Right cardiac atrium (tissue), 5 donors: ENCODE data around the gene TSPAN5. TPM values are rescaled to one million over a fixed set of nuclear protein-coding genes. Genes with fewer than 3 reads are reported as not detected.
"Not testable (repeated sequence)": the region's sequence is repeated elsewhere in the genome, so short reads cannot be mapped to it uniquely, and the experiment has no call there.

Source experiments
- ATAC-seq, 2 donors: fragments of 200-7000 bp; cut with Tn5 transposase; one replicate each; pipeline versions ENCODE4 v1.8.0 to v1.9.1; 2020; ENCODE audit warnings: moderate library complexity in 2 of 2, mild to moderate bottlenecking in 1 of 2
- DNase-seq, 3 donors: peaks; one replicate each; pipeline ENCODE4 v3.0.0-alpha.2; 2020
- H3K27ac ChIP-seq: one replicate; pipeline ENCODE4 v1.5.1; 2013; ENCODE audit warnings: mild to moderate bottlenecking, low read length, control low read depth, moderate library complexity
- H3K27me3 ChIP-seq: one replicate; pipeline ENCODE4 v1.6.1; 2013; ENCODE audit not compliant: control insufficient read depth, insufficient read depth
- H3K4me1 ChIP-seq: one replicate; pipeline ENCODE4 v1.6.1; 2013; ENCODE audit warnings: low read length; ENCODE audit not compliant: control insufficient read depth, insufficient read depth
- H3K4me3 ChIP-seq: one replicate; pipeline ENCODE4 v1.5.1; 2013; ENCODE audit warnings: low read length, control low read depth
- H3K9me3 ChIP-seq: one replicate; pipeline ENCODE4 v1.6.1; 2013; ENCODE audit warnings: low read length; ENCODE audit not compliant: control insufficient read depth
- WGBS: extraction: QIAGEN DNeasy Blood & Tissue Kit; methylation state at CpG from one replicate; pipeline ENCODE4 v1.1.7; 2013; 5-methylcytosine and 5-hydroxymethylcytosine counted together
- intact Hi-C, 4 donors: fragments of 100-400 bp; cut with DNase I; formaldehyde crosslinking; loops; one replicate each; pipeline versions ENCODE4 v1.11.0 to v1.14.0; 2022 to 2023
- polyA plus RNA-seq: library from polyadenylated mRNA; stranded (reverse); fragments of 200-250 nt; gene quantifications from one replicate; pipeline ENCODE4 v1.2.3, GENCODE V29; 2013
- total RNA-seq, 4 donors: library from RNA; stranded (reverse); fragmentation: NEBNext Ultra II Directional; extraction: Animal tissue kit (Norgen Biotek cat#: 25700); gene quantifications; one replicate each; pipeline ENCODE4 v1.2.1, GENCODE V29; 2021
- donor health status: healthy with polysubstance abuse.
- donor health status: DM: no; HTN: yes; CAD: no.
- donor health status: DM: no; HTN: no; CAD: no.
- donor health status: DM: no; HTN: yes; CAD: no; lungs with severe emphysema.
- donor health status: DM: yes; HTN: yes; CAD: no.

Gene TSPAN5
- total and polyA plus RNA-seq, 5 donors, result 1.2 to 2.5 (median 2.1) TPM

- H3K27ac ChIP-seq, result no peak overlapping the region
- DNase-seq (no peak), ATAC-seq (no peak)
- peaks cover 2% of the 10 kb centered on the region for H3K4me1 ChIP-seq
- no peak overlapping the region for H3K4me3 ChIP-seq
- no peaks in the 10 kb centered on the region for H3K27me3 ChIP-seq
- 98% methylated on average over 2 of the region's 2 CpGs for WGBS
- no peaks in the 10 kb centered on the region for H3K9me3 ChIP-seq
- intact Hi-C loops, result no loop called here
Observed at GRCh38 chr4:98542011-98542410, 116.4 kb downstream of the TSPAN5 start.

GRCh38 chr4:98540803-98541202, 117.6 kb downstream of the TSPAN5 start:
- DNase-seq (no peak), ATAC-seq (no peak)
- H3K9me3 ChIP-seq, result no peaks in the 10 kb centered on the region
- H3K27me3 ChIP-seq, result no peaks in the 10 kb centered on the region
- H3K4me1 ChIP-seq, result no peaks in the 10 kb centered on the region
- 78% methylated on average over 4 of the region's 4 CpGs for WGBS
- H3K27ac ChIP-seq, result no peak overlapping the region
- no peak overlapping the region for H3K4me3 ChIP-seq
- intact Hi-C loops, result no loop called here

- intact Hi-C loops, result no loop called here
- DNase-seq (no peak), ATAC-seq (no peak)
- 96% methylated on average over 5 of the region's 5 CpGs for WGBS
- Histone ChIP-seq H3K4me3 (no peak overlapping the region), H3K9me3 (no peaks in the 10 kb centered on the region), H3K27me3 (no peaks in the 10 kb centered on the region), H3K27ac (no peak overlapping the region), H3K4me1 (no peaks in the 10 kb centered on the region)
Observed at GRCh38 chr4:98539741-98540140, 118.7 kb downstream of the TSPAN5 start.

GRCh38 chr4:98539299-98539698, 119.1 kb downstream of the TSPAN5 start:
- DNase-seq, result no peak
- WGBS, result 94% methylated on average over 1 of the region's 1 CpG
- no peak for ATAC-seq
- Histone ChIP-seq H3K27ac (no peak overlapping the region), H3K4me3 (no peak overlapping the region), H3K9me3 (no peaks in the 10 kb centered on the region), H3K27me3 (no peaks in the 10 kb centered on the region), H3K4me1 (no peaks in the 10 kb centered on the region)
- intact Hi-C loops, result no loop called here

GRCh38 chr4:98536631-98537030, 121.8 kb downstream of the TSPAN5 start:
- Histone ChIP-seq H3K27me3 (no peaks in the 10 kb centered on the region), H3K4me1 (no peaks in the 10 kb centered on the region), H3K4me3 (no peak overlapping the region), H3K27ac (no peak overlapping the region), H3K9me3 (no peaks in the 10 kb centered on the region)
- WGBS, result 96% methylated on average over 11 of the region's 11 CpGs
- DNase-seq (no peak), ATAC-seq (no peak)
- intact Hi-C loops, result no loop called here

- intact Hi-C loops, result not testable (repeated sequence)
Observed at GRCh38 chr4:98534146-98534545, 124.3 kb downstream of the TSPAN5 start.

GRCh38 chr4:98530572-98530971, 127.8 kb downstream of the TSPAN5 start:
- Histone ChIP-seq H3K4me1 (no peaks in the 10 kb centered on the region), H3K9me3 (no peaks in the 10 kb centered on the region), H3K27ac (no peak overlapping the region), H3K27me3 (no peaks in the 10 kb centered on the region), H3K4me3 (no peak overlapping the region)
- DNase-seq (no peak), ATAC-seq (no peak)
- intact Hi-C loops, result no loop called here
- 96% methylated on average over 3 of the region's 3 CpGs for WGBS

More at GRCh38 chr4:98534146-98534545, 124.3 kb downstream of the TSPAN5 start:
- not testable (repeated sequence) for ATAC-seq, H3K9me3 ChIP-seq, H3K4me3 ChIP-seq, H3K4me1 ChIP-seq, DNase-seq, H3K27ac ChIP-seq, H3K27me3 ChIP-seq
- WGBS, result 91% methylated on average over 2 of the region's 2 CpGs

GRCh38 chr4:98529970-98530569, 128.3 kb downstream of the TSPAN5 start:
- DNase-seq, result no peak
- no peaks in the 10 kb centered on the region for H3K4me1 ChIP-seq
- no peaks in the 10 kb centered on the region for H3K27me3 ChIP-seq
- ATAC-seq, result no peak
- H3K4me3 ChIP-seq, result no peak overlapping the region
- no peak overlapping the region for H3K27ac ChIP-seq
- intact Hi-C loops, result no loop called here
- WGBS, result 76% methylated on average over 2 of the region's 2 CpGs
- no peaks in the 10 kb centered on the region for H3K9me3 ChIP-seq

GRCh38 chr4:98528882-98529281, 129.5 kb downstream of the TSPAN5 start:
- no peak for ATAC-seq
- 94% methylated on average over 3 of the region's 3 CpGs for WGBS
- intact Hi-C loops, result no loop called here

GRCh38 chr4:98527534-98528269, 130.7 kb downstream of the TSPAN5 start:
- Histone ChIP-seq H3K27me3 (no peaks in the 10 kb centered on the region), H3K4me1 (no peaks in the 10 kb centered on the region), H3K9me3 (no peaks in the 10 kb centered on the region), H3K4me3 (no peak overlapping the region), H3K27ac (no peak overlapping the region)
- ATAC-seq, result no peak
- intact Hi-C loops, result no loop called here
- 51% methylated on average over 9 of the region's 9 CpGs for WGBS
- no peak for DNase-seq

More at GRCh38 chr4:98528882-98529281, 129.5 kb downstream of the TSPAN5 start:
- no peak overlapping the region for H3K4me3 ChIP-seq
- no peaks in the 10 kb centered on the region for H3K9me3 ChIP-seq
- H3K27me3 ChIP-seq, result no peaks in the 10 kb centered on the region
- DNase-seq, result no peak
- no peak overlapping the region for H3K27ac ChIP-seq
- H3K4me1 ChIP-seq, result no peaks in the 10 kb centered on the region

- DNase-seq (no peak), ATAC-seq (no peak)
- H3K9me3 ChIP-seq, result no peaks in the 10 kb centered on the region
- no peak overlapping the region for H3K27ac ChIP-seq
- intact Hi-C loops, result no loop called here
- no peak overlapping the region for H3K4me3 ChIP-seq
- no peaks in the 10 kb centered on the region for H3K4me1 ChIP-seq
- H3K27me3 ChIP-seq, result no peaks in the 10 kb centered on the region
- 69% methylated on average over 4 of the region's 4 CpGs for WGBS
Observed at GRCh38 chr4:98524230-98524629, 134.2 kb downstream of the TSPAN5 start.
